B cell (primary cell): ENCODE results near the gene GOLGA6B. TPM values are rescaled to one million over a fixed set of nuclear protein-coding genes. Genes with fewer than 3 reads are reported as not detected.
A peak's percentile ranks its signal among the peaks of the same experiment; 100 is the strongest.
"Not testable (repeated sequence)": the region's sequence is repeated elsewhere in the genome, so short reads cannot be mapped to it uniquely, and the experiment has no call there.

Source experiments
- ATAC-seq: fragments of 200-7000 bp; cut with Tn5 transposase; one replicate; pipeline ENCODE4 v1.10.0; 2021; ENCODE audit warnings: low read depth, mild to moderate bottlenecking, moderate number of reproducible peaks, moderate library complexity
- CTCF ChIA-PET: fragments of 350-600 bp; sonication (Branson Sonifier 250); formaldehyde crosslinking; loops from one replicate; lab custom pipeline; 2021; ENCODE audit warnings: antibody characterized with exemption, inconsistent platforms; lab: Charles Lee
- POLR2A ChIA-PET: fragments of 350-600 bp; sonication (Branson Sonifier 250); formaldehyde crosslinking; loops from one replicate; lab custom pipeline; 2021; ENCODE audit warnings: antibody characterized with exemption; lab: Charles Lee
- DNase-seq: peaks from one replicate; pipeline ENCODE4 v3.0.0; 2013
- H2AFZ ChIP-seq: 2 replicates; pipeline ENCODE4 v1.6.1; 2012; ENCODE audit warnings: mild to moderate bottlenecking, low read depth, low read length; ENCODE audit not compliant: insufficient read depth, poor library complexity, severe bottlenecking
- H3K27ac ChIP-seq, 2 donors: 1 replicate in 1 of 2; 2 replicates in 1 of 2; pipeline ENCODE4 v1.5.1; 2012 to 2013; ENCODE audit warnings: low read length in 2 of 2, mild to moderate bottlenecking in 2 of 2, moderate library complexity in 1 of 2
- H3K27me3 ChIP-seq, 4 experiments: fragments of 200-600 bp in 1 of 4; sonication (generic) in 1 of 4; replicated peaks in 1 of 4; 1 replicate in 2 of 4; 2 replicates in 2 of 4; pipeline versions ENCODE4 v1.6.1 to v1.7.0; 2013 to 2016; ENCODE audit warnings: low read length in 3 of 4, mild to moderate bottlenecking in 2 of 4, mixed read lengths in 1 of 4, moderate library complexity in 1 of 4; ENCODE audit not compliant: insufficient read depth in 4 of 4, control insufficient read depth in 3 of 4; ENCODE audit errors: control extremely low read depth in 1 of 4
- H3K36me3 ChIP-seq, 2 experiments: replicated peaks in 1 of 2; 1 replicate in 1 of 2; 2 replicates in 1 of 2; pipeline versions ENCODE4 v1.6.1 to v1.7.1; 2013; ENCODE audit warnings: low read length in 1 of 2; ENCODE audit not compliant: insufficient read depth in 2 of 2, control insufficient read depth in 1 of 2; ENCODE audit errors: control extremely low read depth in 1 of 2, extremely low read depth in 1 of 2
- H3K4me1 ChIP-seq, 2 donors: fragments of 200-600 bp in 1 of 2; sonication (generic) in 1 of 2; 1 replicate in 1 of 2; 2 replicates in 1 of 2; pipeline versions ENCODE4 v1.5.1 to v1.6.1; 2013 to 2017; ENCODE audit warnings: low read length in 2 of 2; ENCODE audit not compliant: control insufficient read depth in 2 of 2, insufficient read depth in 2 of 2
- H3K4me2 ChIP-seq: replicated peaks from 2 replicates; pipeline ENCODE3; 2012; ENCODE audit warnings: mild to moderate bottlenecking, low read depth, low read length; ENCODE audit not compliant: poor library complexity, severe bottlenecking
- H3K4me3 ChIP-seq, 5 experiments: fragments of 200-600 bp in 1 of 5; sonication (generic) in 1 of 5; 1 replicate in 3 of 5; 2 replicates in 2 of 5; pipeline versions ENCODE4 v1.5.1 to v1.7.0; 2011 to 2016; ENCODE audit warnings: low read length in 4 of 5, mild to moderate bottlenecking in 4 of 5, low read depth in 2 of 5, control low read depth in 1 of 5, moderate library complexity in 1 of 5; ENCODE audit not compliant: insufficient read depth in 1 of 5; ENCODE audit errors: control extremely low read depth in 1 of 5, extremely low read depth in 1 of 5
- H3K79me2 ChIP-seq: fragments of 200-600 bp; sonication (generic); one replicate; pipeline ENCODE4 v1.6.0; 2016; ENCODE audit warnings: low read length; ENCODE audit not compliant: control insufficient read depth, insufficient read depth
- H3K9ac ChIP-seq: fragments of 200-600 bp; sonication (generic); 2 replicates; pipeline ENCODE4 v1.6.1; 2017; ENCODE audit warnings: mild to moderate bottlenecking, low read length, moderate library complexity
- H3K9me3 ChIP-seq, 3 donors: one replicate each; pipeline versions ENCODE4 v1.6.1 to v1.7.1; 2013; ENCODE audit warnings: low read length in 2 of 3; ENCODE audit not compliant: control insufficient read depth in 2 of 3, insufficient read depth in 1 of 3; ENCODE audit errors: control extremely low read depth in 1 of 3
- H4K20me1 ChIP-seq: 2 replicates; pipeline ENCODE4 v1.6.0; 2012; ENCODE audit warnings: mild to moderate bottlenecking, low read length; ENCODE audit not compliant: insufficient read depth, control insufficient read depth, poor library complexity, severe bottlenecking
- H3K27ac Mint-ChIP-seq: one replicate; pipeline ENCODE4 v1.8.0; 2021; ENCODE audit warnings: mixed read lengths
- H3K27me3 Mint-ChIP-seq: one replicate; pipeline ENCODE4 v1.8.0; 2021; ENCODE audit warnings: mixed read lengths
- H3K4me1 Mint-ChIP-seq: one replicate; pipeline ENCODE4 v1.8.0; 2021; ENCODE audit warnings: mixed read lengths
- H3K4me3 Mint-ChIP-seq: one replicate; pipeline ENCODE4 v1.8.0; 2021; ENCODE audit warnings: mixed read lengths
- H3K9me3 Mint-ChIP-seq: one replicate; pipeline ENCODE4 v1.8.0; 2022; ENCODE audit warnings: mixed read lengths; ENCODE audit not compliant: insufficient read depth
- WGBS: methylation state at CpG from one replicate; pipeline ENCODE4 v1.1.5; 2013; ENCODE audit warnings: missing lambda C conversion rate; ENCODE audit not compliant: insufficient coverage; 5-methylcytosine and 5-hydroxymethylcytosine counted together
- intact Hi-C: fragments of 100-400 bp; cut with micrococcal nuclease; formaldehyde crosslinking; loops from one replicate; pipeline ENCODE4 v1.10.0; 2022
- polyA plus RNA-seq: library from polyadenylated mRNA; depleted of rRNA; stranded (reverse); fragments of >200 nt; gene quantifications from 2 replicates; pipeline ENCODE4 v1.2.3, GENCODE V29; 2012
- total RNA-seq, 2 donors: library from RNA; stranded (reverse); fragments of 120-200 nt in 1 of 2; gene quantifications; 1 replicate in 1 of 2; 2 replicates in 1 of 2; pipeline versions ENCODE4 v1.2.3 to v1.2.4, GENCODE V29; 2013 to 2022

Gene GOLGA6B
- total and polyA plus RNA-seq, 2 donors (not counting 1 experiment from before 2014, with no cell fraction given), result 0.06 TPM; not detected in 1

DNA sequence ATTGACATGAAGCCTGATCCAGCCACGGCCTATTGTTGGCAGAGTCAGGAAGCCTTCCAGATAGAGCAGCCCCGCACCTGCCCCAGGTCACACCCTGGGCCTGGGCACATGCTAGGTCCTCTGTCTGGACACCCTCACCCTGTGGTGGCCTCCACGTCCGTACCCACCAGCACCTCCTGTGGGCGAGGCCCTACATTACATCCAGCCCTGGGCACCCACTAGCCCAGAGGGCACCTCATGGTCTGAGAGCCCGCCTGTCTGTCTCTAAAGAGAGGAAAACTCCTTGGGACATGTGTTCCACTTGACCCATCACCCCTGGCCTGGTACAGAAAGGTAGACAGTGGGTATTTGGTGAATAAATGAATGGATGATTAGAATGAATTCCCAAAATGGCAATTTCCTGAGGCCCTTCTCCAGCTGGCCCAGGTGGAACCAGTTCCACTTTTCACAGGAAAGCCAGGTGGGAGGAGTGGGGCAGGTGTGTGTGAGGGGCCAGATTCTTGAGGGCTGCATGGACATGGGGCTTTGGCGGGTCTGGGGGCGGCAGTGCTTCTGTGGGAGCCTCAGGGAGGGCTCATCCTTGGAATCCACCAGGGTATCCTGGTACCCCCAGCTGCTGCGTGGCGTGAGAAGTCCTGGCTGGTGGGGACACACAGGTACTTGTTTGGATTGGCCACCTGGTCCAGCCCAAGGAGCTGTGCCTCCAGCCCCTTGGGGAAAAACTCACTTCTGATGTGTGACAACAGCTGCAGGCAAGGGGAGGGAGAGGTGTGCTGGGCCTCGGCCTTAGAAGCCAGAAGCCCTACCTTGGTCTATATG, 26.0 kb upstream of the GOLGA6B start:
- H3K4me3 ChIP-seq, intact Hi-C loops, H3K9me3 Mint-ChIP-seq, DNase-seq, H3K4me3 Mint-ChIP-seq, H3K27me3 Mint-ChIP-seq, CTCF ChIA-PET, POLR2A ChIA-PET, H4K20me1 ChIP-seq, H3K27me3 ChIP-seq, H3K4me1 ChIP-seq, H3K27ac Mint-ChIP-seq, H3K79me2 ChIP-seq, H3K9me3 ChIP-seq, ATAC-seq, H3K4me2 ChIP-seq, H2AFZ ChIP-seq, H3K36me3 ChIP-seq, H3K9ac ChIP-seq, H3K27ac ChIP-seq, H3K4me1 Mint-ChIP-seq: not testable (repeated sequence)
- WGBS, result 95% methylated on average over 8 of the region's 11 CpGs

DNA sequence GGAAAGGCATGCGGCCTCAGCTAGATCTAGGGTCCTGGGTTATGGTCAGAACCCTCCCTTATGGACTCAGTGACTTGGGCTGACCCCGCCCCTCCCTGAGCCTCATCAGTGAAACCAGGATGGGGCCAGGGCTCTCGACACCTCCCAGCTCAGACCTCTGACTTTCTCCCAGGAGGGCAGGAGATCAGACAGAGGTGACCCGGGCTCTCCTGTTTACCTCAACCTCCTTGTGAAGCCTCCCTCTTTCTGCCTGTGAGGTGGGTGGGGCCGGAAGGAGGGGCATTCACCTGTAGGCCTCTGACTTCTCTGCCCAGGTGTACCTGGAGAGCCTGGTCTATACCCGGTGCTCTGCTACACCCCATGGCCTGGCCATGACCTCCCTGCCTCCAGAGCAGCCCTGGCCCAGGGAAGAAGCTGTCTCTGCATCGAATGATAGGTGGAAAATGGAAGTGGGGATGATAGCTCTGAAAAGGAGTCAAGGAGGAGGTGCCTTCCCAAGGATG, 25.4 kb upstream of the GOLGA6B start:
- H3K4me3 ChIP-seq, ATAC-seq, H3K4me1 ChIP-seq, H3K27ac Mint-ChIP-seq, H3K79me2 ChIP-seq, H3K9me3 ChIP-seq, H2AFZ ChIP-seq, H4K20me1 ChIP-seq, POLR2A ChIA-PET, H3K4me1 Mint-ChIP-seq, H3K4me2 ChIP-seq, H3K27me3 Mint-ChIP-seq, H3K27me3 ChIP-seq, H3K36me3 ChIP-seq, H3K9me3 Mint-ChIP-seq, DNase-seq, intact Hi-C loops, H3K9ac ChIP-seq, H3K27ac ChIP-seq, H3K4me3 Mint-ChIP-seq, CTCF ChIA-PET: not testable (repeated sequence)
- 85% methylated on average over 5 of the region's 7 CpGs for WGBS

DNA sequence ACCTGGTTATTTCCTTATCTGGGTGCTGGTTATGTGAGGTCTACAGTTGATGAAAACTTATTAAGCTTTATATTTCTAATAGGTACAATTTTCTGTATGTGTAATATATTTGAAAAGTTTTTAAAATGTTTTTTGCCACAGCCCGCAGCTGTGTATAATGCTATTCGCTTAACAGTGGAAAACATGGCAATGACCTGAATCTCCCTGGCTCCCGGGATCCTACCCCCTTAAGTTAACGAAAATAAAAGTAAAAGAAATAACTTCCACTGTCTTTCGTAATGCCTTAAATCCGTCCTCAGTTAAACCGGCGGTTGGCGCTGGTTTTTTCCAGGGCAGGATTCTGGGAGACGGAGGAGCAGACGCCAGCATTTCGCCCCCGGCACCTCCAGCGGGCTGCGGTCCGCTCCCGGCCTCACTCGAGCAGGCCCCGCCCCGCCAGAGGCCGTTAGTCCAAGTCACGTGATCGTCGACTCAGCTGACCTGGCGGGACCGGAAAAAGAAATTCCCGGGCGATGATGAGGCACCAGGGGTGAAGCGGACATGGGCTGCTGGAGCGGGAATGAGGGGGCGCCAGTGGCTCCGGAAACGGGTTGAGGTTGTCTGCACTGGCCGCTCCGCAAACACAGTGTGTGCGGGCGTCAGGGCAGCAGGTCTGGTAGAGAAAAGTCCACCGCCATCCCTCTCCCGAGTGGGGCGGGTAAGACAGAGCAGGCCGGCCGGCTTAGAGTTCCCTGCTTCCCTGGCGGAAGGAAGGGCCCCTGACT, 17.8 kb upstream of the GOLGA6B start:
- H3K27ac Mint-ChIP-seq, H3K4me1 ChIP-seq, H3K27me3 ChIP-seq, intact Hi-C loops, H3K9me3 ChIP-seq, H3K27me3 Mint-ChIP-seq, H3K4me3 Mint-ChIP-seq, CTCF ChIA-PET, POLR2A ChIA-PET, H3K4me2 ChIP-seq, H3K4me1 Mint-ChIP-seq, H3K27ac ChIP-seq, H3K79me2 ChIP-seq, H3K36me3 ChIP-seq, H4K20me1 ChIP-seq, H3K9me3 Mint-ChIP-seq: not testable (repeated sequence)
- Histone ChIP-seq H3K9ac (peak overlapping the region; percentile 37), H3K4me3 (peak overlapping the region in 3 of 5 experiments; percentile 31 to 44 (median 35)), H2AFZ (peak overlapping the region; percentile 54)
- DNase-seq (peak; percentile 74), ATAC-seq (peak; percentile 80)
- WGBS, result no CpG with 5 or more reads among the region's 43 CpGs
